GM19193 (cell line): ENCODE data around the gene CHI3L1.

Source experiments
- POLR2A ChIP-seq: IDR thresholded peaks from 4 replicates; pipeline ENCODE4 v1.6.1; 2011; ENCODE audit not compliant: insufficient read depth, insufficient read length; ENCODE audit errors: extremely low read depth

CHI3L1 gene

GRCh38 chr1:203168256-203168786 lies 18.2 kb downstream of the CHI3L1 start:
- no peak for TF ChIP-seq POLR2A

GRCh38 chr1:203167913-203168200 lies 18.6 kb downstream of the CHI3L1 start:
- no peak for TF ChIP-seq POLR2A

GRCh38 chr1:203167026-203167912 lies 19.2 kb downstream of the CHI3L1 start:
- TF ChIP-seq POLR2A, result no peak

GRCh38 chr1:203166192-203166940 lies 20.1 kb downstream of the CHI3L1 start:
- no peak for TF ChIP-seq POLR2A

- TF ChIP-seq POLR2A, result no peak
Observed at GRCh38 chr1:203165800-203166161, 20.7 kb downstream of the CHI3L1 start.

GRCh38 chr1:203165101-203165799 lies 21.3 kb downstream of the CHI3L1 start:
- no peak for TF ChIP-seq POLR2A

GRCh38 chr1:203163891-203164635 lies 22.4 kb downstream of the CHI3L1 start:
- TF ChIP-seq POLR2A, result no peak

GRCh38 chr1:203162403-203162802 lies 24.1 kb downstream of the CHI3L1 start:
- no peak for TF ChIP-seq POLR2A

- no peak for TF ChIP-seq POLR2A
Observed at GRCh38 chr1:203161703-203162102, 24.8 kb downstream of the CHI3L1 start.

- TF ChIP-seq POLR2A, result no peak
Observed at GRCh38 chr1:203161175-203161574, 25.3 kb downstream of the CHI3L1 start.

GRCh38 chr1:203159844-203160243 lies 26.7 kb downstream of the CHI3L1 start:
- no peak for TF ChIP-seq POLR2A

- TF ChIP-seq POLR2A, result no peak
Observed at GRCh38 chr1:203158960-203159665, 27.4 kb downstream of the CHI3L1 start.

GRCh38 chr1:203158423-203158822 lies 28.1 kb downstream of the CHI3L1 start:
- no peak for TF ChIP-seq POLR2A

GRCh38 chr1:203156280-203156679 lies 30.2 kb downstream of the CHI3L1 start:
- TF ChIP-seq POLR2A, result no peak
